CD4-positive, CD25-positive, alpha-beta regulatory T cell (primary cell): ENCODE measurements around the gene RBP2. TPM values are rescaled to one million over a fixed set of nuclear protein-coding genes. Genes with fewer than 3 reads are reported as not detected.

Source experiments
- ATAC-seq, 2 donors: fragments of 150-1000 bp; cut with Tn5 transposase; one replicate each; pipeline ENCODE4 v1.10.0; 2021; ENCODE audit warnings: low read depth in 2 of 2, moderate number of reproducible peaks in 2 of 2, moderate library complexity in 1 of 2
- DNase-seq, 3 donors: peaks; one replicate each; pipeline versions ENCODE4 v3.0.0 to v3.0.0-alpha.2; 2012 to 2022; ENCODE audit warnings: mixed read lengths in 1 of 3
- H3K27ac ChIP-seq: one replicate; pipeline ENCODE4 v1.7.0; 2013; ENCODE audit warnings: mild to moderate bottlenecking, low read length; ENCODE audit not compliant: insufficient read depth, poor library complexity, severe bottlenecking
- H3K27me3 ChIP-seq: one replicate; pipeline ENCODE4 v1.7.0; 2013; ENCODE audit warnings: low read length; ENCODE audit not compliant: control insufficient read depth, insufficient read depth
- H3K36me3 ChIP-seq: one replicate; pipeline ENCODE4 v1.7.0; 2013; ENCODE audit warnings: mild to moderate bottlenecking, low read length, moderate library complexity; ENCODE audit not compliant: control insufficient read depth, insufficient read depth
- H3K4me1 ChIP-seq: 2 replicates; pipeline ENCODE4 v1.7.0; 2013; ENCODE audit warnings: mild to moderate bottlenecking, low read length; ENCODE audit not compliant: insufficient read depth, control insufficient read depth, poor library complexity, severe bottlenecking
- H3K4me3 ChIP-seq: one replicate; pipeline ENCODE4 v1.7.0; 2013; ENCODE audit warnings: low read depth, mild to moderate bottlenecking, low read length, moderate library complexity
- H3K9me3 ChIP-seq, 2 experiments: 1 replicate in 1 of 2; 2 replicates in 1 of 2; pipeline ENCODE4 v1.7.0; 2013; ENCODE audit warnings: low read length in 2 of 2, mild to moderate bottlenecking in 1 of 2, moderate library complexity in 1 of 2; ENCODE audit not compliant: control insufficient read depth in 2 of 2
- H3K27ac Mint-ChIP-seq, 3 donors: one replicate each; pipeline ENCODE4 v1.8.0; 2020 to 2022; ENCODE audit warnings: mild to moderate bottlenecking in 3 of 3, mixed read lengths in 3 of 3, moderate library complexity in 2 of 3
- H3K27me3 Mint-ChIP-seq: one replicate; pipeline ENCODE4 v1.8.0; 2022; ENCODE audit warnings: mild to moderate bottlenecking, mixed read lengths
- H3K36me3 Mint-ChIP-seq: one replicate; pipeline ENCODE4 v1.8.0; 2020; ENCODE audit warnings: mixed read lengths
- H3K4me1 Mint-ChIP-seq, 4 donors: one replicate each; pipeline ENCODE4 v1.8.0; 2020 to 2022; ENCODE audit warnings: mixed read lengths in 4 of 4, mild to moderate bottlenecking in 1 of 4
- H3K4me3 Mint-ChIP-seq, 4 donors: one replicate each; pipeline ENCODE4 v1.8.0; 2020 to 2022; ENCODE audit warnings: mild to moderate bottlenecking in 4 of 4, mixed read lengths in 4 of 4, moderate library complexity in 3 of 4
- H3K9me3 Mint-ChIP-seq, 7 donors: one replicate each; pipeline ENCODE4 v1.8.0; 2020 to 2022; ENCODE audit warnings: mixed read lengths in 7 of 7, mild to moderate bottlenecking in 3 of 7, moderate library complexity in 2 of 7
- polyA plus RNA-seq, 4 donors: library from polyadenylated mRNA; unstranded; fragments of 300-500 nt; fragmentation: Illumina TruSeq; gene quantifications; one replicate each; pipeline ENCODE4 v1.2.3, GENCODE V29; 2021
- total RNA-seq: library from RNA; stranded (reverse); gene quantifications from one replicate; pipeline ENCODE4 v1.2.3, GENCODE V29; 2022

Gene RBP2
- total and polyA plus RNA-seq, 5 donors from 2014 or later: not detected

DNA sequence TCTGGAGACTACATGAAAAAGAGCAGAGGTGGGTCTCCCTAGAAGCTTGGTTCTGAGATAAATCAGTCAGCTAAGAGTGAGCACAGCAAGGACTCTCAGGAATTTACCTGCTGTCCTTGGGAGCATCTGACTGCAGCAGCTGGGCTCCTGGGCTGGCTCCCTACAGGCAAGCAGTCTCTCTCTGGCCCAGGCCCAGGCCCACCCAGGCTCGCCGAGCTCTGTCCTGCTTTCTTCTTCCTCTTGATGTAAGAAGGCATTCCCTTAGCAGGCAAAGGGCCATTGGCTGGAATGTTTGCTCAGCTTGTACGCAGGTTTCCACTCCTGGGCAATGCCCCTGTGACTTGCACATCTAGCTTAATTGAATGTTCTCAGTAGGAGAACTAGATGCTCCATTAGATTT is 4.3 kb upstream of the RBP2 start:
- no peak for DNase-seq
- Histone ChIP-seq H3K36me3 (no peaks in the 10 kb centered on the region), H3K27ac (no peak overlapping the region), H3K9me3 (no peaks in the 10 kb centered on the region), H3K27me3 (no peaks in the 10 kb centered on the region), H3K4me1 (no peaks in the 10 kb centered on the region), H3K4me3 (no peak overlapping the region)
- Mint-ChIP-seq H3K27ac (no peak overlapping the region), H3K36me3 (no peaks in the 10 kb centered on the region), H3K4me3 (no peak overlapping the region), H3K4me1 (no peaks in the 10 kb centered on the region), H3K9me3 (peaks cover 0 to 2% (median 0%) of the 10 kb centered on the region in 7 donors), H3K27me3 (no peaks in the 10 kb centered on the region)
- no peak for ATAC-seq

DNA sequence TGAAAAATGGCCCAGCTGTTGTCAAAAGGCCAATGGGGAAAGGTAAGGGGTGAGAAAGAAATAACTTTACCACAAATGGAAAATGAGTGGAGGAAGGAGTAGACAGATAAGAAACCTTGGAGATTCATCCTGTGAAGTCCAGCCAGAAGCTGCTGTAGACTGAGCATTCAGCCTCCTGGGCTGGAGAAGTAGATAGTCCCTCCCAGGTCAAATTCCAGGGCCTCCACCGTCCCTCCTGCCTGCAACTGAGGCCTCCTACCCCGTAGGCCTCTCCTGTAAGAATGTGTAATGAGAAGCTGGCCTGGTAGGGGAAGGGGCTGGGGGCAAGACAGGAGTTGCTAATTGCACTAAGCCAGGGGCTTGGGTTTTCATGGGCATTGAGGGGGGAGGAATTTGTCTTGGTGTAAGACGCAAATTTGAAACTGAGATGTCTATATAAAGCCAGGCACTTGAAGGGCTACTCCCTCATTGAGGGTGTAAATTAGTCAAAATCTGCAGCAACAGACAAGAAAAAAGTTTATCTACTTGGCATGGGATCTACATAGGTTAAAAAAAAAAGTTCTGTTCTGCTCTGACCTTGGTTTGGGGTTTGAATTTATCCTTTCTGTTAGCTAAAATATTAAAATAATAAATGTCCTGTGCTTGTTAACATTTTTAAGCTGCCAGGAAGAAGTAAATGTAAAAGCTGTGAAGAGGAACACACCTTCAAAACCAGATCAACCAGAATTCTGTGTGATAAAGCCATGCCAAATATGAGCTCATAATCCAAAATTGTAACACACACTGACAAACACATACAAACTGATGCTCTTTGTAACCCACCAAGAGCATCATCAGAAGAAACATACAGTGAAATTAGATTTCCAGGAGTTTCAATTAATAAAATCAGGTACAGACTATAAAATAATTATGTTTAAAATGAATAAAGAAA is 1.7 kb upstream of the RBP2 start:
- no peaks in the 10 kb centered on the region for H3K4me1 Mint-ChIP-seq
- no peak overlapping the region for H3K27ac Mint-ChIP-seq
- ATAC-seq (no peak), DNase-seq (no peak)
- no peaks in the 10 kb centered on the region for H3K4me1 ChIP-seq
- H3K36me3 Mint-ChIP-seq: no peaks in the 10 kb centered on the region
- no peaks in the 10 kb centered on the region for H3K9me3 ChIP-seq
- no peaks in the 10 kb centered on the region for H3K36me3 ChIP-seq
- no peaks in the 10 kb centered on the region for H3K27me3 ChIP-seq
- H3K27me3 Mint-ChIP-seq: no peaks in the 10 kb centered on the region
- no peak overlapping the region for H3K4me3 Mint-ChIP-seq
- H3K9me3 Mint-ChIP-seq: no peaks in the 10 kb centered on the region
- no peak overlapping the region for H3K4me3 ChIP-seq
- no peak overlapping the region for H3K27ac ChIP-seq

DNA sequence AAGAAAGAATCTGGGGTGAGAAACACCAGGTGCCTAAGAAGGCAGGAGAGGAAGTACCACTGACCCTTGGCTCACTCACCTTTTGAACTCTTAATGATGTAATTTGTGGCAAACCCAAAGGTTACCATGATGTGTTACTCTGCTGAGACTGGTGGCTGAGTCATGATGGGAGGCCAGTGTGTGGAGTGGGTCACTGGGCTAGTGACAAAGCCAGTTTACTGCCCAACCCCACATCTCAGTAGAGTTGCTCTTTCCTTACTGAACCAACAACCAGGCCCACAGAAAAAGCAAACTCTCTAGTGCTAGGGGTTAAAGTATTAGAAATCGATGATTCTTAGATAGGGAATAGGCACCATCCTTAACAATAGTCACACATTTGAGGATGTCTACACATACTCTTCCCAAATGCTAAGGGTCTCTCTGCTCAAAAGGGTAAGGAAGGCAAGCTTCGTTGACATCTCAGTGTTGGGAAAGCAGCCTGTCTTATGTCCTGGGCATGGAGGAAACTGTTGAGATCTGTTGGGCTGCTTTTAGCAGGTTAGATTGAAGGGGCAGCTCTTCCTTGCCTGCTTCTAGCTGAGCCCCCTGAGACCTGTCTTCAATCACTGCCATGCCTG is 3.1 kb downstream of the RBP2 start:
- Mint-ChIP-seq H3K27ac (no peak overlapping the region), H3K27me3 (no peaks in the 10 kb centered on the region), H3K36me3 (no peaks in the 10 kb centered on the region), H3K4me1 (no peaks in the 10 kb centered on the region), H3K4me3 (no peak overlapping the region), H3K9me3 (no peaks in the 10 kb centered on the region)
- no peak overlapping the region for H3K27ac ChIP-seq
- H3K36me3 ChIP-seq: no peaks in the 10 kb centered on the region
- H3K4me3 ChIP-seq: no peak overlapping the region
- ATAC-seq: no peak
- H3K4me1 ChIP-seq: no peaks in the 10 kb centered on the region
- DNase-seq: no peak
- no peaks in the 10 kb centered on the region for H3K9me3 ChIP-seq
- H3K27me3 ChIP-seq: no peaks in the 10 kb centered on the region

DNA sequence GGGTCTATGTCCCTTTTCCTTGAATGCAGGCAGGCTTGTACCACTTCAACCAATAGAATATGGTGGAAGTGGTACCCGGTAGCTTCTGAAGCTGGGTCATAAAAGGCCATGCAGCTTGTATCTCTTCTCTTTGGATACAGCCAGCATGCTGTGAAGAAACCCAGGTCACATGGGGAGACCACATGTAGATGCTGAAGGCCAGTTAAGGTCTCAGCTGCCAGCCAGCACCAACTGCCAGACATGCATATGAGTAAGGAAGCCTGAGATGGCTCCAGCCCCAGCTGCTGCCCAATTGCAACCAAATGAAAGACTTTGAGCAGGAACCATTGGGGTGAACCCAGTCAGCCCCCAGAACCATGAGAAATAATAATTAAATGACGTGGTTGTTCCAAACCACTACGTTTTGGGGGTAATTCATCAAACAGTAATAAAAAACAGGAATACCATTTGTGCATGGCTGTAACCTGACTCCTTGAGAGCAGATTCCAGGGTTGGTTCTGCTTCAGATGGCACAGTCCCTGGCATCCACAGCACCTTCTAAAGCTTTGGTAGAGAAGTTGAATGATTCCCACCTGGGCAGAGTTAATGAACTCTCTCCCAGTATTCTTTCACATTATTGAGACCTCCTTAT is 3.8 kb downstream of the RBP2 start:
- Mint-ChIP-seq H3K4me1 (no peaks in the 10 kb centered on the region), H3K4me3 (no peak overlapping the region), H3K27ac (no peak overlapping the region), H3K9me3 (no peaks in the 10 kb centered on the region), H3K27me3 (no peaks in the 10 kb centered on the region), H3K36me3 (no peaks in the 10 kb centered on the region)
- ATAC-seq (no peak), DNase-seq (no peak)
- Histone ChIP-seq H3K9me3 (no peaks in the 10 kb centered on the region), H3K27me3 (no peaks in the 10 kb centered on the region), H3K4me3 (no peak overlapping the region), H3K4me1 (no peaks in the 10 kb centered on the region), H3K36me3 (no peaks in the 10 kb centered on the region), H3K27ac (no peak overlapping the region)

GRCh38 chr3:139470199-139470598 is 6.1 kb downstream of the RBP2 start:
- Histone ChIP-seq H3K27ac (no peak overlapping the region), H3K27me3 (no peaks in the 10 kb centered on the region), H3K4me3 (no peak overlapping the region), H3K4me1 (no peaks in the 10 kb centered on the region), H3K9me3 (no peaks in the 10 kb centered on the region), H3K36me3 (no peaks in the 10 kb centered on the region)
- H3K36me3 Mint-ChIP-seq: no peaks in the 10 kb centered on the region
- H3K27ac Mint-ChIP-seq: no peak overlapping the region
- ATAC-seq (no peak), DNase-seq (no peak)
- H3K27me3 Mint-ChIP-seq: no peaks in the 10 kb centered on the region
- no peak overlapping the region for H3K4me3 Mint-ChIP-seq
- no peaks in the 10 kb centered on the region for H3K4me1 Mint-ChIP-seq
- H3K9me3 Mint-ChIP-seq: no peaks in the 10 kb centered on the region

DNA sequence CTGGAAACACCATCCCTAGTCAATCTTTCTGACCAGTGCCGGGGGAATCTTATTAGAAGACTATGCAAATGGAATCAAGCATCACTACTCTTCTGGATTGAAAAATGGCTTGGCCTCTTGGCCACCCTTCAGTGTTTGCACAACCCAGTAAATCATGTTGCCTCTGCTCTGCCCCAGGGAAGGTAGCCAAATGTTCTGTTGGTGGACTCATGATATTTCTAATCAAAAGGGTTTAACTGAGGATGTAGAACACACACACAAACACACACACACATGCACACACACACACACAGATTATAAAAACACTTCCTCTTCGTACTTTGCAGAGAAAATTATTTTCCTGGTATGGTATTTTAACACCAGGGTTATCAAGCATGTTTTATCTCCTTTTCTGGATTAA is 7.9 kb downstream of the RBP2 start:
- H3K4me1 ChIP-seq: no peaks in the 10 kb centered on the region
- Mint-ChIP-seq H3K27ac (no peak overlapping the region), H3K36me3 (no peaks in the 10 kb centered on the region), H3K4me3 (no peak overlapping the region), H3K9me3 (no peaks in the 10 kb centered on the region), H3K27me3 (no peaks in the 10 kb centered on the region), H3K4me1 (no peaks in the 10 kb centered on the region)
- ATAC-seq (no peak), DNase-seq (no peak)
- no peak overlapping the region for H3K4me3 ChIP-seq
- H3K9me3 ChIP-seq: no peaks in the 10 kb centered on the region
- no peaks in the 10 kb centered on the region for H3K36me3 ChIP-seq
- no peaks in the 10 kb centered on the region for H3K27me3 ChIP-seq
- H3K27ac ChIP-seq: no peak overlapping the region

GRCh38 chr3:139466360-139466759 is 10.0 kb downstream of the RBP2 start:
- no peaks in the 10 kb centered on the region for H3K4me1 Mint-ChIP-seq
- Histone ChIP-seq H3K4me3 (no peak overlapping the region), H3K27ac (no peak overlapping the region), H3K36me3 (no peaks in the 10 kb centered on the region), H3K4me1 (no peaks in the 10 kb centered on the region), H3K9me3 (no peaks in the 10 kb centered on the region), H3K27me3 (no peaks in the 10 kb centered on the region)
- ATAC-seq (no peak), DNase-seq (no peak)
- H3K27ac Mint-ChIP-seq: no peak overlapping the region
- H3K9me3 Mint-ChIP-seq: no peaks in the 10 kb centered on the region
- H3K4me3 Mint-ChIP-seq: no peak overlapping the region
- no peaks in the 10 kb centered on the region for H3K27me3 Mint-ChIP-seq
- no peaks in the 10 kb centered on the region for H3K36me3 Mint-ChIP-seq
